GM23338 (cell line): ENCODE measurements around the gene NPSR1. TPM values are rescaled to one million over a fixed set of nuclear protein-coding genes. Genes with fewer than 3 reads are reported as not detected.

Experiments
- ATAC-seq: fragments of 200-7000 bp; cut with Tn5 transposase; 3 replicates; pipeline ENCODE4 v1.9.1; 2020
- DNase-seq: peaks from one replicate; pipeline ENCODE4 v3.0.0-alpha.2; 2015; ENCODE audit warnings: low spot score
- H2AFZ ChIP-seq: fragments of 200-600 bp; sonication (generic); 2 replicates; pipeline ENCODE4 v1.8.0; 2016; ENCODE audit warnings: antibody characterized with exemption, mild to moderate bottlenecking, moderate library complexity
- H3F3A ChIP-seq: fragments of 200-600 bp; sonication (generic); replicated peaks from 2 replicates; pipeline ENCODE4 v1.8.0; 2017; ENCODE audit warnings: antibody characterized with exemption, mixed run types, low read depth
- H3K27ac ChIP-seq: fragments of 200-600 bp; sonication (generic); 2 replicates; pipeline ENCODE4 v1.6.1; 2016; ENCODE audit warnings: low read depth
- H3K27me3 ChIP-seq: fragments of 200-600 bp; sonication (generic); 2 replicates; pipeline ENCODE4 v1.8.0; 2016; ENCODE audit warnings: mild to moderate bottlenecking, mixed run types, moderate library complexity; ENCODE audit not compliant: insufficient read depth
- H3K36me3 ChIP-seq: fragments of 200-600 bp; sonication (generic); 2 replicates; pipeline ENCODE4 v1.8.0; 2016; ENCODE audit warnings: mild to moderate bottlenecking; ENCODE audit not compliant: insufficient read depth
- H3K4me1 ChIP-seq: fragments of 200-600 bp; sonication (generic); 2 replicates; pipeline ENCODE4 v1.8.0; 2016; ENCODE audit warnings: mild to moderate bottlenecking, moderate library complexity; ENCODE audit not compliant: insufficient read depth
- H3K4me2 ChIP-seq: fragments of 200-600 bp; sonication (generic); 2 replicates; pipeline ENCODE4 v1.7.1; 2017; ENCODE audit warnings: mixed run types
- H3K4me3 ChIP-seq: fragments of 200-600 bp; sonication (generic); 2 replicates; pipeline ENCODE4 v1.6.1; 2016; ENCODE audit warnings: mixed run types
- H3K79me2 ChIP-seq: fragments of 200-600 bp; sonication (generic); replicated peaks from 2 replicates; pipeline ENCODE4 v1.8.0; 2017; ENCODE audit warnings: mild to moderate bottlenecking; ENCODE audit not compliant: insufficient read depth
- H3K9me2 ChIP-seq: fragments of 200-600 bp; sonication (generic); 2 replicates; pipeline ENCODE4 v1.8.0; 2017; ENCODE audit not compliant: insufficient read depth
- H4K20me1 ChIP-seq: fragments of 200-600 bp; sonication (generic); replicated peaks from 2 replicates; pipeline ENCODE4 v1.8.0; 2017; ENCODE audit warnings: mild to moderate bottlenecking; ENCODE audit not compliant: insufficient read depth
- H3K27ac Mint-ChIP-seq: 2 replicates; pipeline ENCODE4 v1.8.0; 2020; ENCODE audit warnings: inconsistent platforms, mild to moderate bottlenecking, moderate library complexity, mixed read lengths
- H3K27me3 Mint-ChIP-seq: 3 replicates; pipeline ENCODE4 v1.8.0; 2022; ENCODE audit warnings: low read depth, mild to moderate bottlenecking, moderate library complexity, mixed read lengths, inconsistent platforms; ENCODE audit not compliant: insufficient read depth, poor library complexity
- H3K36me3 Mint-ChIP-seq: 3 replicates; pipeline ENCODE4 v1.8.0; 2021; ENCODE audit warnings: low read depth, mild to moderate bottlenecking, inconsistent platforms, moderate library complexity, mixed read lengths
- H3K4me1 Mint-ChIP-seq: 3 replicates; pipeline ENCODE4 v1.8.0; 2020; ENCODE audit warnings: mild to moderate bottlenecking, inconsistent platforms, mixed read lengths
- H3K4me3 Mint-ChIP-seq: 3 replicates; pipeline ENCODE4 v1.8.0; 2021; ENCODE audit warnings: moderate library complexity, mild to moderate bottlenecking, inconsistent platforms, mixed read lengths
- H3K9me3 Mint-ChIP-seq: 3 replicates; pipeline ENCODE4 v1.8.0; 2020; ENCODE audit warnings: moderate library complexity, mild to moderate bottlenecking, inconsistent platforms, mixed read lengths
- CREB1 ChIP-seq: fragments of 250-450 bp; sonication (Bioruptor Pico); IDR thresholded peaks from 2 replicates; pipeline ENCODE4 v1.5.0; 2020; ENCODE audit warnings: low read depth, mild to moderate bottlenecking, moderate library complexity
- EZH2 ChIP-seq: fragments of 200-600 bp; sonication (generic); IDR thresholded peaks from one replicate; pipeline ENCODE4 v1.8.0; 2017; ENCODE audit warnings: antibody characterized with exemption, mild to moderate bottlenecking, low read depth; ENCODE audit not compliant: unreplicated experiment
- EZH2phosphoT487 ChIP-seq: fragments of 200-600 bp; sonication (generic); IDR thresholded peaks from one replicate; pipeline ENCODE4 v1.8.1; 2018; ENCODE audit warnings: antibody characterized with exemption; ENCODE audit not compliant: unreplicated experiment
- JUNB ChIP-seq: IDR thresholded peaks from one replicate; pipeline ENCODE4 v1.6.1; 2016; ENCODE audit warnings: antibody characterized with exemption; ENCODE audit not compliant: unreplicated experiment
- NANOG ChIP-seq: IDR thresholded peaks from 2 replicates; pipeline ENCODE4 v1.6.1; 2016; ENCODE audit warnings: antibody characterized with exemption, borderline replicate concordance
- ZNF114 ChIP-seq: fragments of 250-450 bp; sonication (Bioruptor Pico); IDR thresholded peaks from 2 replicates; pipeline ENCODE4 v1.5.0; 2020; ENCODE audit warnings: mild to moderate bottlenecking, moderate library complexity
- ZNF331 ChIP-seq: fragments of 250-450 bp; sonication (Bioruptor Pico); IDR thresholded peaks from 2 replicates; pipeline ENCODE4 v1.5.0; 2020; ENCODE audit warnings: low read depth, mild to moderate bottlenecking, moderate library complexity
- polyA plus RNA-seq: library from polyadenylated mRNA; unstranded; fragments of >200 nt; fragmentation: Nextera tagmentation; extraction: Ambion mirVana; gene quantifications from 2 replicates; pipeline ENCODE4 v1.2.1, GENCODE V29; 2016
- total RNA-seq: library from RNA; depleted of rRNA; stranded (reverse); fragments of >200 nt; shearing (Covaris generic); gene quantifications from 2 replicates; pipeline ENCODE4 v1.2.3, GENCODE V29; 2014
- TF ChIP-seq, protein P1 (sequence below): fragments of 250-450 bp; sonication (Bioruptor Pico); IDR thresholded peaks from 2 replicates; pipeline ENCODE4 v1.5.0; 2020; ENCODE audit warnings: mild to moderate bottlenecking, moderate library complexity
- TF ChIP-seq, protein P2 (sequence below), 2 experiments: fragments of 200-600 bp in 1 of 2; sonication (generic) in 1 of 2; conservative IDR thresholded peaks; 2 replicates each; pipeline versions ENCODE4 v1.5.1 to v1.6.1; 2016 to 2017; ENCODE audit warnings: antibody characterized with exemption in 2 of 2, low read depth in 2 of 2, mild to moderate bottlenecking in 2 of 2, moderate library complexity in 1 of 2

Gene NPSR1
- total and polyA plus RNA-seq, 2 experiments from 2014 or later, result not detected

DNA sequence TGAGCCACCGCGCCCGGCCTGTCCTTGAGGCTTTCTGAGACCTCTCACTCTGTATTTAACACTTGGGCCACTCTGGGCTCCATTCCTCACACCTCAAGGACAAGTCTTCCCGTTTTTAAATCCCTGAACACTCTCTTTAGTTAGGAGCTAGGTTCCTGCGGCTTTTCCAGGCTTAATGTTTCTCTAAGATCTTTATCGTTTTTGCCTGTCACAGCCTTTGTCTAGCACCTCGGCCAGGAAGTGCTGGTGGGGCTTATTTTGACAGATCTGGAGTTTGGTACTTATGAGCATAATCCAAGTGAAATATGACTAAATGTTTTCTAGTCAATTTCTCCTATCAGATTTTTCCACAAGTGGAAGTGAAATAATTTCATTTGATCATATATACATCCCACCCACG lies 192.7 kb downstream of the NPSR1 start (continued):
- TF ChIP-seq, protein P1, sequence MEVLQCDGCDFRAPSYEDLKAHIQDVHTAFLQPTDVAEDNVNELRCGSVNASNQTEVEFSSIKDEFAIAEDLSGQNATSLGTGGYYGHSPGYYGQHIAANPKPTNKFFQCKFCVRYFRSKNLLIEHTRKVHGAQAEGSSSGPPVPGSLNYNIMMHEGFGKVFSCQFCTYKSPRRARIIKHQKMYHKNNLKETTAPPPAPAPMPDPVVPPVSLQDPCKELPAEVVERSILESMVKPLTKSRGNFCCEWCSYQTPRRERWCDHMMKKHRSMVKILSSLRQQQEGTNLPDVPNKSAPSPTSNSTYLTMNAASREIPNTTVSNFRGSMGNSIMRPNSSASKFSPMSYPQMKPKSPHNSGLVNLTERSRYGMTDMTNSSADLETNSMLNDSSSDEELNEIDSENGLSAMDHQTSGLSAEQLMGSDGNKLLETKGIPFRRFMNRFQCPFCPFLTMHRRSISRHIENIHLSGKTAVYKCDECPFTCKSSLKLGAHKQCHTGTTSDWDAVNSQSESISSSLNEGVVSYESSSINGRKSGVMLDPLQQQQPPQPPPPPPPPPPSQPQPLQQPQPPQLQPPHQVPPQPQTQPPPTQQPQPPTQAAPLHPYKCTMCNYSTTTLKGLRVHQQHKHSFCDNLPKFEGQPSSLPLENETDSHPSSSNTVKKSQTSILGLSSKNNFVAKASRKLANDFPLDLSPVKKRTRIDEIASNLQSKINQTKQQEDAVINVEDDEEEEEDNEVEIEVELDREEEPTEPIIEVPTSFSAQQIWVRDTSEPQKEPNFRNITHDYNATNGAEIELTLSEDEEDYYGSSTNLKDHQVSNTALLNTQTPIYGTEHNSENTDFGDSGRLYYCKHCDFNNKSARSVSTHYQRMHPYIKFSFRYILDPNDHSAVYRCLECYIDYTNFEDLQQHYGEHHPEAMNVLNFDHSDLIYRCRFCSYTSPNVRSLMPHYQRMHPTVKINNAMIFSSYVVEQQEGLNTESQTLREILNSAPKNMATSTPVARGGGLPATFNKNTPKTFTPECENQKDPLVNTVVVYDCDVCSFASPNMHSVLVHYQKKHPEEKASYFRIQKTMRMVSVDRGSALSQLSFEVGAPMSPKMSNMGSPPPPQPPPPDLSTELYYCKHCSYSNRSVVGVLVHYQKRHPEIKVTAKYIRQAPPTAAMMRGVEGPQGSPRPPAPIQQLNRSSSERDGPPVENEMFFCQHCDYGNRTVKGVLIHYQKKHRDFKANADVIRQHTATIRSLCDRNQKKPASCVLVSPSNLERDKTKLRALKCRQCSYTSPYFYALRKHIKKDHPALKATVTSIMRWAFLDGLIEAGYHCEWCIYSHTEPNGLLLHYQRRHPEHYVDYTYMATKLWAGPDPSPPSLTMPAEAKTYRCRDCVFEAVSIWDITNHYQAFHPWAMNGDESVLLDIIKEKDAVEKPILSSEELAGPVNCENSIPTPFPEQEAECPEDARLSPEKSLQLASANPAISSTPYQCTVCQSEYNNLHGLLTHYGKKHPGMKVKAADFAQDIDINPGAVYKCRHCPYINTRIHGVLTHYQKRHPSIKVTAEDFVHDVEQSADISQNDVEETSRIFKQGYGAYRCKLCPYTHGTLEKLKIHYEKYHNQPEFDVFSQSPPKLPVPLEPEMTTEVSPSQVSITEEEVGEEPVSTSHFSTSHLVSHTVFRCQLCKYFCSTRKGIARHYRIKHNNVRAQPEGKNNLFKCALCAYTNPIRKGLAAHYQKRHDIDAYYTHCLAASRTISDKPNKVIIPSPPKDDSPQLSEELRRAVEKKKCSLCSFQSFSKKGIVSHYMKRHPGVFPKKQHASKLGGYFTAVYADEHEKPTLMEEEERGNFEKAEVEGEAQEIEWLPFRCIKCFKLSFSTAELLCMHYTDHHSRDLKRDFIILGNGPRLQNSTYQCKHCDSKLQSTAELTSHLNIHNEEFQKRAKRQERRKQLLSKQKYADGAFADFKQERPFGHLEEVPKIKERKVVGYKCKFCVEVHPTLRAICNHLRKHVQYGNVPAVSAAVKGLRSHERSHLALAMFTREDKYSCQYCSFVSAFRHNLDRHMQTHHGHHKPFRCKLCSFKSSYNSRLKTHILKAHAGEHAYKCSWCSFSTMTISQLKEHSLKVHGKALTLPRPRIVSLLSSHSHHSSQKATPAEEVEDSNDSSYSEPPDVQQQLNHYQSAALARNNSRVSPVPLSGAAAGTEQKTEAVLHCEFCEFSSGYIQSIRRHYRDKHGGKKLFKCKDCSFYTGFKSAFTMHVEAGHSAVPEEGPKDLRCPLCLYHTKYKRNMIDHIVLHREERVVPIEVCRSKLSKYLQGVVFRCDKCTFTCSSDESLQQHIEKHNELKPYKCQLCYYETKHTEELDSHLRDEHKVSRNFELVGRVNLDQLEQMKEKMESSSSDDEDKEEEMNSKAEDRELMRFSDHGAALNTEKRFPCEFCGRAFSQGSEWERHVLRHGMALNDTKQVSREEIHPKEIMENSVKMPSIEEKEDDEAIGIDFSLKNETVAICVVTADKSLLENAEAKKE (CRISPR knock-in tag), result no peak
- TF ChIP-seq CREB1 (CRISPR knock-in tag) (no peak), ZNF331 (no peak)

DNA sequence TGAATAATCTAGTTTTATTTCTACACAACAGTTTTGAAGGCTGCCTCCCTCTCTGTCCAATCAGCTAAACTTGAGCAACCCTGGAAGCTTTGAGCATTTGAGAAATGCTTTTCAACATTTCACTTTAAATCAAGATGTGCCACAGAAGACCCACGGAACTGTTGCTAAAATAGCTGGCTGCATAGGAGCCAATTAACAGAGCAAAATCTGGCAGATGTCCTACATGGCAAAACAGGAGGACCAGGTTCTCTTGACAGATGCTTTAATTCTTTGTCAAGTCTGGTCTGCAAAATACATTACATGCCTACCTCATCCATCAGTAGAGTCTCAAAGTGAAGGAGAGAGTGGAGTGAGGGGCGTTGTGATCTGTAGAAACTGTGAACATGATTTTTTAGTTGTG lies 193.4 kb downstream of the NPSR1 start:
- DNase-seq, result no peak
- H3K36me3 Mint-ChIP-seq, result no peaks in the 10 kb centered on the region; the same call in 2 of the 3 replicates
- Histone ChIP-seq H2AFZ (peak overlapping the region; percentile 52; the same call in 1 of the 2 replicates), H3K27me3 (no peaks in the 10 kb centered on the region), H3F3A (no peaks in the 10 kb centered on the region), H3K4me1 (no peaks in the 10 kb centered on the region), H3K36me3 (no peaks in the 10 kb centered on the region), H3K4me2 (no peak overlapping the region), H3K9me2 (peaks cover 8% of the 10 kb centered on the region), H3K4me3 (no peak overlapping the region), H3K79me2 (no peaks in the 10 kb centered on the region), H3K27ac (no peak overlapping the region), H4K20me1 (no peaks in the 10 kb centered on the region)
- no peaks in the 10 kb centered on the region for H3K27me3 Mint-ChIP-seq
- H3K9me3 Mint-ChIP-seq, result no peaks in the 10 kb centered on the region
- no peak overlapping the region for H3K4me3 Mint-ChIP-seq
- ATAC-seq, result no peak
- no peak overlapping the region for H3K27ac Mint-ChIP-seq
- H3K4me1 Mint-ChIP-seq, result peaks cover 9% of the 10 kb centered on the region; the same call in 2 of the 3 replicates
- TF ChIP-seq CREB1 (CRISPR knock-in tag) (no peak), NANOG (no peak), EZH2phosphoT487 (no peak), EZH2 (no peak), ZNF331 (no peak), ZNF114 (CRISPR knock-in tag) (no peak), JUNB (no peak)
- TF ChIP-seq, protein P2, sequence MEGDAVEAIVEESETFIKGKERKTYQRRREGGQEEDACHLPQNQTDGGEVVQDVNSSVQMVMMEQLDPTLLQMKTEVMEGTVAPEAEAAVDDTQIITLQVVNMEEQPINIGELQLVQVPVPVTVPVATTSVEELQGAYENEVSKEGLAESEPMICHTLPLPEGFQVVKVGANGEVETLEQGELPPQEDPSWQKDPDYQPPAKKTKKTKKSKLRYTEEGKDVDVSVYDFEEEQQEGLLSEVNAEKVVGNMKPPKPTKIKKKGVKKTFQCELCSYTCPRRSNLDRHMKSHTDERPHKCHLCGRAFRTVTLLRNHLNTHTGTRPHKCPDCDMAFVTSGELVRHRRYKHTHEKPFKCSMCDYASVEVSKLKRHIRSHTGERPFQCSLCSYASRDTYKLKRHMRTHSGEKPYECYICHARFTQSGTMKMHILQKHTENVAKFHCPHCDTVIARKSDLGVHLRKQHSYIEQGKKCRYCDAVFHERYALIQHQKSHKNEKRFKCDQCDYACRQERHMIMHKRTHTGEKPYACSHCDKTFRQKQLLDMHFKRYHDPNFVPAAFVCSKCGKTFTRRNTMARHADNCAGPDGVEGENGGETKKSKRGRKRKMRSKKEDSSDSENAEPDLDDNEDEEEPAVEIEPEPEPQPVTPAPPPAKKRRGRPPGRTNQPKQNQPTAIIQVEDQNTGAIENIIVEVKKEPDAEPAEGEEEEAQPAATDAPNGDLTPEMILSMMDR (conservative IDR thresholded peaks at IDR 0.05; ENCODE audit: low read depth in 2 of 2), result no peak
